ENCODE results near the gene NAA80. TPM values are rescaled to one million over a fixed set of nuclear protein-coding genes. Genes with fewer than 3 reads are reported as not detected.
A peak's percentile ranks its signal among the peaks of the same experiment; 100 is the strongest.

NAA80 gene
- polyA plus RNA-seq, 2 of the 4 experiments (the other 2 are of a cell fraction), result 3.1 to 5.3 TPM

DNA sequence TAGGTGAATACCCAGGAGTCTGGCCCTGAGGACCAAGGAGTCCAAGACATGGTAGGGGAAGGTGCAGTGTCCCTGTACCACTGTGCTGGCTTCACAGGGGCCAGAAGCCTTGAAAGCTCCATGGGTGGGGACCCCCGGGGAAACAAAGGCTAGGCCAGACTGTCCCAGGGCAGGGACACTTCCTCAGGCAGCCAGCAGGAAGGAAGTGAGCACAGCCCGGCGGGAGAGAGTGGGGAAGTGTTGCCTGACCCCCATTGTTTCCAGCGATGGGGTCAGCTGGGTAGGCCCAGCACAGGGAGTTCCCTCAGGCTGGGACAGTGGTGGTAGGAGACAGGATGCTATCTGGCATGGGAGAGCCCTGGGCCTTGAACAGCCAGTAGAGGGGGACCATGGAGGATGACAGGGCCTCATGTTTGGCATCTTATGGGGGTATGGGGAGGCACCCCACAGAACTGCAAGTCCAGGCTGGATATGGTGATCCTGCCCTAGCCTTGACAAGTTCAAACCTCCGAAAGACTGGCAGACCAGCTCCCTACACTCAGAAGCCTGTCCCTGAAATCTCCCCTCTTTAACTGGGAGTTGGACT, 24.5 kb upstream of the NAA80 start:
- H3K27ac ChIP-seq, result no peak overlapping the region
- H3K9me3 ChIP-seq, result no peaks in the 10 kb centered on the region
- FAIRE-seq, result no peak
- no peak for ATAC-seq
- H3K4me2 ChIP-seq, result no peak overlapping the region
- TF ChIP-seq RNF2 (IDR thresholded peaks at IDR 0.05; ENCODE audit: borderline replicate concordance, low read depth), result no peak
- no peak for TF ChIP-seq ATOH8 (CRISPR knock-in tag; IDR thresholded peaks at IDR 0.05; ENCODE audit: low read depth)
- no peak for TF ChIP-seq NFE2L2 (conservative IDR thresholded peaks at IDR 0.05; ENCODE audit: low read length)
- no peak for TF ChIP-seq NPAS2 (CRISPR knock-in tag; IDR thresholded peaks at IDR 0.05; ENCODE audit: borderline replicate concordance)
- no peak for TF ChIP-seq ZC3H11A (IDR thresholded peaks at IDR 0.05)
- no peak for TF ChIP-seq RCOR1 (IDR thresholded peaks at IDR 0.05; ENCODE audit: low read depth, low read length)
- no peak for TF ChIP-seq EP300 (IDR thresholded peaks at IDR 0.05)
- no peak for TF ChIP-seq MAFK (IDR thresholded peaks at IDR 0.05; ENCODE audit: partially characterized antibody)
- TF ChIP-seq HOXB5 (CRISPR knock-in tag; IDR thresholded peaks at IDR 0.05), result no peak
- TF ChIP-seq CBX8 (IDR thresholded peaks at IDR 0.05), result no peak
- no peak for TF ChIP-seq ELK1 (IDR thresholded peaks at IDR 0.05; ENCODE audit: low read depth, low read length)
- WGBS (ENCODE audit: missing lambda C conversion rate), result 100% methylated on average over 1 of the region's 5 CpGs
- no peak overlapping the region for H3K4me3 ChIP-seq
- peaks cover 26% of the 10 kb centered on the region for H3K4me1 ChIP-seq
- ChIA-PET POLR2A (interaction anchor here (1.0 kb wide), 1 partner anchor 14 kb away, joined by 4 read pairs; no protein-coding TSS in a partner anchor), CTCF (interaction anchor here (0.5 to 5.1 kb wide), 26 partner anchors 9 to 321 kb away, joined by 3 to 56 read pairs (median 5); partner anchors contain the start of genes GNAT1, HYAL1, HYAL3 and IFRD2)
- DNase-seq (ENCODE audit: low read depth in 1 of 2, low spot score in 1 of 2), result no peak

- DNase-seq (ENCODE audit: low read depth in 1 of 2, low spot score in 1 of 2), result no peak
- TF ChIP-seq TP53 (CRISPR knock-in tag; IDR thresholded peaks at IDR 0.05), result no peak
- no peaks in the 10 kb centered on the region for H3K9me3 ChIP-seq
- no peak overlapping the region for H3K4me3 ChIP-seq
- ATAC-seq, result no peak
- ChIA-PET CTCF (interaction anchor here (1.1 to 5.1 kb wide), 9 partner anchors 8 to 129 kb away, joined by 3 to 56 read pairs (median 9); partner anchors contain the start of genes HYAL3, IFRD2, LSMEM2 and NAA80), POLR2A (interaction anchor here (1.0 kb wide), 1 partner anchor 14 kb away, joined by 4 read pairs; no protein-coding TSS in a partner anchor)
- H3K4me1 ChIP-seq, result peaks cover 23% of the 10 kb centered on the region
- no peak overlapping the region for H3K4me2 ChIP-seq
- FAIRE-seq, result no peak
- WGBS (ENCODE audit: missing lambda C conversion rate), result 68% methylated on average over 3 of the region's 4 CpGs
- no peak overlapping the region for H3K27ac ChIP-seq
These were observed 23.9 kb upstream of the NAA80 start for GRCh38 chr3:50323092-50323600.

GRCh38 chr3:50322386-50323091, 23.3 kb upstream of the NAA80 start, which contains the start of gene HYAL2:
HYAL2 (minus strand) TSS chr3:50322745; CDS start chr3:50320489, 2,256 bp downstream.
- DNase-seq (ENCODE audit: low read depth in 1 of 2, low spot score in 1 of 2) (no peak), FAIRE-seq (no peak), ATAC-seq (no peak)
- Histone ChIP-seq H3K4me1 (peaks cover 27% of the 10 kb centered on the region), H3K4me2 (peak within 1 kb of the TSS; percentile 98), H3K27ac (peak within 1 kb of the TSS; percentile 99 to 100), H3K4me3 (peak within 1 kb of the TSS; percentile 65), H3K9me3 (no peaks in the 10 kb centered on the region)
- CTCF ChIA-PET, result interaction anchor here (1.1 to 5.1 kb wide), 5 partner anchors 12 to 96 kb away, joined by 3 to 56 read pairs (median 12); partner anchors contain the start of genes HYAL3 and NAA80
- POLR2A ChIA-PET, result no interaction called here
- 93% methylated on average over 18 of the region's 31 CpGs for WGBS (ENCODE audit: missing lambda C conversion rate)
- TF ChIP-seq, protein P1, sequence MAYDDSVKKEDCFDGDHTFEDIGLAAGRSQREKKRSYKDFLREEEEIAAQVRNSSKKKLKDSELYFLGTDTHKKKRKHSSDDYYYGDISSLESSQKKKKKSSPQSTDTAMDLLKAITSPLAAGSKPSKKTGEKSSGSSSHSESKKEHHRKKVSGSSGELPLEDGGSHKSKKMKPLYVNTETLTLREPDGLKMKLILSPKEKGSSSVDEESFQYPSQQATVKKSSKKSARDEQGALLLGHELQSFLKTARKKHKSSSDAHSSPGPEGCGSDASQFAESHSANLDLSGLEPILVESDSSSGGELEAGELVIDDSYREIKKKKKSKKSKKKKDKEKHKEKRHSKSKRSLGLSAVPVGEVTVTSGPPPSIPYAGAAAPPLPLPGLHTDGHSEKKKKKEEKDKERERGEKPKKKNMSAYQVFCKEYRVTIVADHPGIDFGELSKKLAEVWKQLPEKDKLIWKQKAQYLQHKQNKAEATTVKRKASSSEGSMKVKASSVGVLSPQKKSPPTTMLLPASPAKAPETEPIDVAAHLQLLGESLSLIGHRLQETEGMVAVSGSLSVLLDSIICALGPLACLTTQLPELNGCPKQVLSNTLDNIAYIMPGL (CRISPR knock-in tag; IDR thresholded peaks at IDR 0.05; ENCODE audit: borderline replicate concordance), result no peak
- TF ChIP-seq MYC (IDR thresholded peaks at IDR 0.05; ENCODE audit: borderline replicate concordance, low read length), result no peak
- no peak for TF ChIP-seq RNF2 (IDR thresholded peaks at IDR 0.05; ENCODE audit: borderline replicate concordance, low read depth)
- TF ChIP-seq BHLHE40 (IDR thresholded peaks at IDR 0.05; ENCODE audit: low read depth, low read length), result no peak
- TF ChIP-seq RCOR1 (IDR thresholded peaks at IDR 0.05; ENCODE audit: low read depth, low read length), result no peak
- no peak for TF ChIP-seq RARB (CRISPR knock-in tag; IDR thresholded peaks at IDR 0.05)
- TF ChIP-seq, protein P2, sequence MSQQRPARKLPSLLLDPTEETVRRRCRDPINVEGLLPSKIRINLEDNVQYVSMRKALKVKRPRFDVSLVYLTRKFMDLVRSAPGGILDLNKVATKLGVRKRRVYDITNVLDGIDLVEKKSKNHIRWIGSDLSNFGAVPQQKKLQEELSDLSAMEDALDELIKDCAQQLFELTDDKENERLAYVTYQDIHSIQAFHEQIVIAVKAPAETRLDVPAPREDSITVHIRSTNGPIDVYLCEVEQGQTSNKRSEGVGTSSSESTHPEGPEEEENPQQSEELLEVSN (IDR thresholded peaks at IDR 0.05; ENCODE audit: borderline replicate concordance, low read depth), result no peak
- TF ChIP-seq MAX (IDR thresholded peaks at IDR 0.05), result no peak
- no peak for TF ChIP-seq POLR2A (IDR thresholded peaks at IDR 0.05; ENCODE audit: low read length)
- TF ChIP-seq FOXS1 (CRISPR knock-in tag; IDR thresholded peaks at IDR 0.05), result no peak
- TF ChIP-seq KDM1A (IDR thresholded peaks at IDR 0.05; ENCODE audit: low read depth), result no peak
- no peak for TF ChIP-seq EHMT2 (IDR thresholded peaks at IDR 0.05; ENCODE audit: low read depth)
- no peak for TF ChIP-seq TP53 (CRISPR knock-in tag; IDR thresholded peaks at IDR 0.05)
- TF ChIP-seq ATOH8 (CRISPR knock-in tag; IDR thresholded peaks at IDR 0.05; ENCODE audit: low read depth), result no peak
- no peak for TF ChIP-seq NR3C1 (IDR thresholded peaks at IDR 0.05)

All from A549 (cell line).